ENCODE measurements around the gene CYP20A1.
"Not testable (repeated sequence)": the region's sequence is repeated elsewhere in the genome, so short reads cannot be mapped to it uniquely, and the experiment has no call there.

CYP20A1 gene

DNA sequence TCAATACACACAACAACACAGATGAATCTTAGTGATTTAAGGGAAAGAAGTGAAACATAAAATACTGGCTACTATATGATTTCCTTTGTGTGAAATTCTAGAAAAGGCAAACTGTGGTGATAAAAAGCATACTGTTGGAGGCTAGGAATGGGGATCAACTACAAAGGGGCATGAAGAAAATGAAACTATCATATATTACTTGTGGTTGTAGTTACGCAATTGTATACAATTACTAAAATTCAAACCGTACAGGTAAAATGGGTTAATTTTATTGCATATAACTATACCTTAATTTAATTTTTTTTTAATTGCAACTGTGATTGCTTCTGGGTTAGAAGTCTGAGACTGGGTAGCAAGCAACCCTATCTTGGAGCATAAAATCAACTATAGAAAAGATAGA lies 47.7 kb downstream of the CYP20A1 start:
- no peak for DNase-seq

DNA sequence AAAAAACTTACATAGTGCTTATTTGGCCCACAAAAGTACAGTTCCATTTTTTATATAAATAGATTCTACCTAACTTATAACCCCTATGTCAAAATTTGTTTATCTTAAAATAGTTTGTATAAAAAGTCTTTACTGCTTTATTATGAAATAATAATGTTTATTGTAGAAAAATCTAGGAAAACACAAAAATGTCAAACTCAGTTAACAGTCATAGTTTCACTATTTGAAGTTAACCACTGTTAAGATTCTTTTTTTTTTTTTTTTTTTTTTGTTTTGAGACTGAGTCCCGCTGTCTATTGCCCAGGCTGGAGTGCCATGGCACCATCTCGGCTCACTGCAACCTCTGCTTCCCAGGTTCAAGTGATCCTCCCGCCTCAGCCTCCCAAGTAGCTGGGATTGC lies 62.8 kb downstream of the CYP20A1 start:
- DNase-seq: no peak

DNA sequence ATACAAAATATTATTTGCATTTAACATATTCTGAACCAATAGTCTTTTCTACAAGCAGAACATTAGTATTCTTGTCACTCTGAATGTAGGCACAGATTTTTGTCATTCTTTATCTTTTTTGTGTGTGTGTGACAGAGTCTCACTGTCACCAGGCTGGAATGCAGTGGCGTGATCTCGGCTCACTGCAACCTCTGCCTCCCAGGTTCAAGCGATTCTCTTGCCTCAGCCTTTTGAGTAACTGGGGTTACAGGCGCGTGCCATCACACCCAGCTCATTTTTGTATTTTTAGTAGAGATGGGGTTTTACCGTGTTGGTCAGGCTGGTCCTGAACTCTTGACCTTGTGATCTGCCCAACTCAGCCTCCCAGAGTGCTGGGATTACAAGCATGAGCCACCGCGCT lies 63.8 kb downstream of the CYP20A1 start:
- not testable (repeated sequence) for DNase-seq

DNA sequence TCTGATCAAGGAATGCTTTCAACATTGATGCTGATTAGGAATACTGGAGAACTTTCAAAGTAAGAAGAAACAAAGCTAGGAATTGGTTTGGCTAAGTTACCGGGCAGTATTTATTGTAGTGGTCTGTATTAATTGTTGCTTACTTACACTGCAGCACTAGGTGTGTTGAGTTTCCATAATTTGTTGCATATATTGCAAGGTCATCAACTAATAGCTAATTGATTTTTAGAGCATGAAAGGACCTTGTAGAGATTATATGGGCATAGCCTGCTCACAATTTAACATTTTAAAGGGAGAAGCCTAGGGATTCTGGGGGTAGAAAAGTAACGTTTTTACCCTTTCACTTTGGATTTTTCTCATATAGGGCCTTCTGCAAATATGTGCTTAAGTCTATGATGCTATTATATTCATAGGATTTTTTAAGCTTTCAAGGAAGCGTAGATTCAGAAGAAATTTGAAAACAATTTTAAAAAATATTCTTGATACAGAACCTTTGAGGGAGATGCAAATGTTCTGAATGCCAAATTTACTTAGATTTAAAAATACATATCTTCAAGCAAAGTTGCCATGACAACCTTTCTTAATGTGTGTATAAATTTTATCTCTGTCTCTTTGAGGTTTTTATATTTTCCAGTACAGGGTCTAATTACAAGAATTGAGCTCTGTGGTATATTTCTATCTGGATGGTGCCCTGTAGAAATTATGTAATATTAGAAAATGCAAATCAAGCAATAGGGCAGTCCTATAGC lies 72.0 kb downstream of the CYP20A1 start:
- no peak for DNase-seq

DNA sequence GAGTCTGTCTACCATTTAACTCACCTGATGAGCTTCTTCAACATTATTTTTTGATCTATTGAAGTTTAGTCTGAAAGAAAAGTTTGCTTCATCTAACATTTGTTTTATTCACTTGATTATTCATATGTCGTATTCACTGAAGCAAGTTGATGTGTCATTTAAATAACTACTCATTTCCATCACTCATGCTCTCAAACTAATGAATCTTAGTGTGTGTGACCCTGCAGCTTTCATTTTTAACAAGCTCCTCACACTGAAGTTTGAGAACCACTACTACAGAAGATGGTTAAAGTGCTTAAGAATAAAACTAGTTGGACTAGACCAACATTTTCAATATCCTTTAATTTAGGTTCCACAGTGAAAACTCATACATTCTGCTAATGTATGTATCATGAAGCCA lies 87.5 kb downstream of the CYP20A1 start:
- DNase-seq: no peak

- peak in 1 of 2 experiments; percentile 34 for DNase-seq
These were observed 88.7 kb downstream of the CYP20A1 start for GRCh38 chr2:203327582-203327900.

GRCh38 chr2:203327901-203328759 lies 89.3 kb downstream of the CYP20A1 start, which contains the start of gene ABI2:
ABI2 (plus strand) TSS chr2:203328394; CDS start chr2:203328515, 121 bp downstream.
- peak; percentile 74 to 92 for DNase-seq

DNA sequence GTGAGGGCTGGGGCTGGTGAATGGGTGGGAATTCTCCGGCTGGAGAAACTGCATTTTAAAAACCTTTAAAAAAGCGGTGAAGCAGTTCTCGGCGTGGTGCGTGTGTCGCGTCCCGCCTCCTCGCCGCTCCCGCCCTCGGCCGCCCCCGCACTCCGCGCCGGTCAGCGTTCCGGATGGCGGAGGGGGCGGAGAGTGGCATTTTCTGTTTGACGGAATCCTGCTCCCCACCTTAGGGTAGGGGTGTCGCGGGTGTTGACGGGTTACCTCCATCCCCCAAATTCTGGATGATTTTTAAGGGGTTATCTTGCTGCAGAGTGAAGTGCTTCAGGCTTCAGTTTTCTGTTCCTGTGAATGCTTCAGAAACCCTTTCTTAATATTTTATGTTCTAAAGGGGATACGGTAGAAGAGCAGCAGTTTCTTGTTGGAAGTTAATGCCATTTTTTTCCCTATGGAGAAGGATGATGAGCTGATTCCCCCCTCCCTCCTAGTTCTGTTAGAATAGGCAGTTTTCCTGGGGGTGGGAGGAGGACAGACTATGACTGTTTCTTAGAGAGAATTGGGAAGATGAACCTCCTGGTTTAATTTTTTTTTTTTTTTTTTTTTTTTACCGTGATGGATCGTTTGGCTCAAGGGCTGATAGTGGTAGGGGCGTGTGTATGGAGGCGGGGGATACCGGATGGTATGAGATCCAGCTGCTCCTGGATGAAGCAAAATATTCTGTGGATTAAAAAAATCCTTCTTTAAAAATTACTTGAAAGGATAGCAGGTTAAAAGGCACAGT lies 90.1 kb downstream of the CYP20A1 start:
- DNase-seq: peak in 1 of 2 experiments; percentile 26

GRCh38 chr2:203330434-203330833 lies 91.6 kb downstream of the CYP20A1 start:
- DNase-seq: no peak

DNA sequence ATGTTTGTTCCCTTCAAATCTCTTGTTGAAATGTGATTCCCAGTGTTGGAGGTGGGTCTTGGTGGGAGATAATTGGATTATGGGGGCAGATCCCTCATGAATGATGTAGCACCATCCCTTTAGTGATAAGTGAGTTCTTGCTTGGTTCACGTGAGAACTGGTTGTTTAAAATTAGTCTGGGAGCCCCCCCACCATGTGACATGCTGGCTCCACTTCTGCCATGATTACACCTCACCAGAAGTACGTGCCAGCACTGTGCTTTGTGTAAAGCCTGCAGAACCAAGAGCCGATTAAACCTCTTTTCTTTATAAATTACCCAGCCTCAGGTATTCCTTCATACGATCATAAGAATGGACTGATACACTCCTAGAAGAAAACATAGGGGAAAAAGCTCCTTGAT lies 99.5 kb downstream of the CYP20A1 start:
- no peak for DNase-seq

GRCh38 chr2:203340791-203341487 lies 102.1 kb downstream of the CYP20A1 start:
- no peak for DNase-seq

DNA sequence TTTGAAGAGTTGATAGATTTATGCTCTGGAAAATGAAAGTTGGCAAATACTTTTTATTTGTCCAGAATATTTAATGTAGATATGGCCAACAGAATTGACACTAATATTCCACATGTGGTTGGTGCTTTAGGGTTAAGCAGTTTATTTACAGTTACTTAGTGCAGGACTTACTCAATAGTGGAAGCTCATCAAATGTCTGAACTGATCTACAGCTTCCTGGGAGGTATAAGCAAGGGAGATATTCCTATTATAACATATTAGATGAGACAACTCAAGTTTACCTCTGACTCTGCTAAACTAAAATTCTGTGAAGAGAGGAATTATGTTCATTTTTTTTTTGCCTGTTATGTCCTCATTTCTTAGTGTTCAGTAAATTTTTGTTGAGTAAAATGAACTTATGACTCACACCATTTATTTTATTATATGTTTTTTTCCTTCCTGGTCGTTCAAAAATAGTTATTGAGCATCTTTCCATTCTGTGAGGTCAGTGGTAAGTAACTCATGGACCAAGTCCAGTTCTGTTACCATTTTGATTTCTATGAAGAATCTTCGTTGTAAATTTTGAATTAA lies 103.0 kb downstream of the CYP20A1 start:
- DNase-seq: no peak

- DNase-seq: not testable (repeated sequence)
These were observed 103.6 kb downstream of the CYP20A1 start for GRCh38 chr2:203342374-203342773.

GRCh38 chr2:203344667-203345066 lies 105.8 kb downstream of the CYP20A1 start:
- no peak for DNase-seq

- DNase-seq: no peak
These were observed 107.8 kb downstream of the CYP20A1 start for GRCh38 chr2:203346612-203347011.

- DNase-seq: no peak
These were observed 108.6 kb downstream of the CYP20A1 start for GRCh38 chr2:203347375-203347774.

DNA sequence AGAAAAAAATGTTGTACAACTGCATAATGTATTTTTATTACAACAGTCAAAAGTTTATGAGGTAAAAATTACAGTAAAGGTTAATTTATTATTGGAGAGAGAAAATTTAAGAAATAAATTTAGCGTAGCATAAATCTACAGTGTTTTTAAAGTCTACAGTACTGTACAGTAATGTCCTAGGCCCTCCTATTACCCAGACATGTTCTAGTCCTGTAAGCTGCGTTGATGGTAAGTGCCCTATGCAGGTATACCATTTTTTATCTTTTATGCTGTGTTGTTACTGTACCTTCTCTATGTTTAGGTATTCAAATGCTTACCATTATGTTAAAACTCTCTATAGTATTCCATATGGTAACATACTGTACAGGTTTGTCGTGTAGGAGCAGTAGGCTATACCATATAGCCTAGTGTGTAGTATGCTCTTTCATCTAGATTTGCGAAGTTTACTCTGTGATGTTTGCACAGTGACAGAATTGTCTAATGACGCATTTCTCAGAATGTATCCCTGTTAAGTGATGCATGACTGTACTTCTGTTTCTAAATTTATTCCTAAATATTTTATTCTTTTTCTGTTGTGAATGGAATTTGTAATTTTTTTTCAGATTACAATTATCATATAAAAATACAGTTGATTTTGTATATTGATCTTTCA lies 113.9 kb downstream of the CYP20A1 start:
- no peak for DNase-seq

- DNase-seq: no peak
These were observed 116.1 kb downstream of the CYP20A1 start for GRCh38 chr2:203354966-203355365.
